HepG2 (cell line): ENCODE data around the gene PKD1L1. TPM values are rescaled to one million over a fixed set of nuclear protein-coding genes. Genes with fewer than 3 reads are reported as not detected.

Source experiments
- FOSL2 ChIP-seq: sonication (generic); formaldehyde crosslinking; IDR thresholded peaks from 2 replicates; pipeline ENCODE4 v1.4.0; 2020; ENCODE audit warnings: missing genetic modification reagents
- FOXK1 ChIP-seq: sonication (generic); formaldehyde crosslinking; IDR thresholded peaks from 2 replicates; pipeline ENCODE4 v1.4.0; 2020; ENCODE audit warnings: low read depth, missing genetic modification reagents, borderline replicate concordance
- NR2F6 ChIP-seq, 2 experiments: IDR thresholded peaks; 2 replicates each; pipeline ENCODE4 v1.6.1; 2016; ENCODE audit warnings: antibody characterized with exemption in 1 of 2, mild to moderate bottlenecking in 1 of 2
- PPARG ChIP-seq: conservative IDR thresholded peaks from 2 replicates; pipeline ENCODE4 v1.6.1; 2016; ENCODE audit warnings: missing biosample characterization, missing genetic modification reagents
- SAP130 ChIP-seq: IDR thresholded peaks from 2 replicates; pipeline ENCODE4 v1.6.1; 2016; ENCODE audit warnings: low read depth
- SMC3 ChIP-seq: IDR thresholded peaks from 2 replicates; pipeline ENCODE4 v1.6.1; 2011; ENCODE audit warnings: low read length, improper control_type of control experiment
- SSRP1 ChIP-seq: IDR thresholded peaks from 2 replicates; pipeline ENCODE4 v1.6.1; 2016; ENCODE audit warnings: control low read depth
- STAG1 ChIP-seq: sonication (generic); formaldehyde crosslinking; IDR thresholded peaks from 2 replicates; pipeline ENCODE4 v1.4.0; 2020; ENCODE audit warnings: missing genetic modification reagents
- SUZ12 ChIP-seq: fragments of 150-350 bp; IDR thresholded peaks from 2 replicates; pipeline ENCODE4 v1.6.1; 2014; ENCODE audit warnings: low read depth, low read length
- XBP1 ChIP-seq: sonication (generic); formaldehyde crosslinking; IDR thresholded peaks from 2 replicates; pipeline ENCODE4 v1.5.0; 2020; ENCODE audit warnings: missing genetic modification reagents
- ZFP1 ChIP-seq: IDR thresholded peaks from 2 replicates; pipeline ENCODE4 v1.6.1; 2016
- ZNF232 ChIP-seq: sonication (generic); formaldehyde crosslinking; IDR thresholded peaks from 2 replicates; pipeline ENCODE4 v1.4.0; 2020; ENCODE audit warnings: missing genetic modification reagents, borderline replicate concordance
- ZSCAN22 ChIP-seq: sonication (generic); formaldehyde crosslinking; IDR thresholded peaks from 2 replicates; pipeline ENCODE4 v1.4.0; 2020; ENCODE audit warnings: mild to moderate bottlenecking, missing genetic modification reagents
- polyA plus RNA-seq, 8 experiments: library from polyadenylated mRNA; depleted of rRNA in 3 of 8; stranded (reverse) in 7 of 8; unstranded in 1 of 8; fragments of >200 nt; fragmentation: Illumina TruSeq in 4 of 8; extraction: Trizol in 4 of 8; gene quantifications; 2 replicates each; pipeline versions ENCODE4 v1.2.1 to v1.2.3, GENCODE V29; 2011 to 2016; ENCODE audit warnings: low read depth in 4 of 8, missing spikeins in 1 of 8, mixed read lengths in 1 of 8; ENCODE audit not compliant: insufficient read depth in 1 of 8
- total RNA-seq, 5 experiments: library from RNA; depleted of rRNA; stranded (reverse); fragments of >200 nt; fragmentation: Illumina TruSeq; extraction: Trizol; gene quantifications; 2 replicates each; pipeline ENCODE4 v1.2.3, GENCODE V29; 2016; ENCODE audit warnings: low read depth in 1 of 5
- TF ChIP-seq, protein P1 (sequence below): sonication (generic); formaldehyde crosslinking; IDR thresholded peaks from 2 replicates; pipeline ENCODE4 v1.4.0; 2020; ENCODE audit warnings: missing genetic modification reagents, borderline replicate concordance
- TF ChIP-seq, protein P2 (sequence below): sonication (generic); formaldehyde crosslinking; conservative IDR thresholded peaks from 2 replicates; pipeline ENCODE4 v1.4.0; 2020; ENCODE audit warnings: missing genetic modification reagents
- TF ChIP-seq, protein P3 (sequence below): IDR thresholded peaks from 2 replicates; pipeline ENCODE4 v1.6.1; 2016; ENCODE audit warnings: mild to moderate bottlenecking, missing biosample characterization, missing genetic modification reagents
- TF ChIP-seq, protein P4 (sequence below): IDR thresholded peaks from 2 replicates; pipeline ENCODE4 v1.6.1; 2018; ENCODE audit warnings: missing genetic modification reagents

The PKD1L1 gene
- total and polyA plus RNA-seq, 2 of the 13 experiments (the other 11 are each of a cell fraction or from before 2014, with no cell fraction given): 0.01 TPM; not detected in 1

DNA sequence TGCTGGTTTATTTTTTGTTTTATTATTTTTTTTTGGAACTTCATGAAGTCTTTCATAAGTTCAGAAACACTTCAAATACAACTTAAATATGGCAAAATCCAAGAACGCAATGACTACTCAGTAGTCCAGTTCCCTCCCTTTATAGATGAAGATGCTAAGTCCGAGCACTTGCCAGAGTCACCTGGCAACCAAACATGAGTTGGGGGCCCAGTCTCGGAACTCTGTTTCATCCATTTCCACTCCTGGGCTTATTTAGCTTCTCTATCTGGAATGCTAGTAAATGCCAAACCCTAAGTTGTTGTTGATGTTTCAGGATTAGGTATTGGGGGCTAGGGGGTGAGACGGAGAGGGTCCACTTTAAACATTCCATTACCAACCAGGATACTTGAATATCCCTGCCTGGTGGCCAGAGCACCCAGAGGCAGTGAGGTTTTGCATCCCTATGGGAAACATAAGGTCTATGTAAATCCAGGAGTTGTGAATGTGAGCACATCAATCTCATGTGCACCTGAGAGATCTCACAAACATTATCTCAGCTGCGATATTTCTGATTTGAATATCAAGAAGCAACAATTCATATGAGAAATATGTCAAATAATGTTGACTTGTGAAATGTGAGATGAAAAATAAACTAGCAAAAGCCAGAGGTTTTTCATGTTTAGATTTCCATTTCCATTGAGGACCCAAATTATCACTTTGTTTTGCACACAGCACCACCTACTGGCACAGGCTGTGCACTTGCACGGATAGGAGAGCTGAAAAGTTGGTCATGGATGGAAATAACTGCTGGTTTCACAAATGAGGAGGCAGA lies 129.3 kb downstream of the PKD1L1 start (continued):
- TF ChIP-seq, protein P1, sequence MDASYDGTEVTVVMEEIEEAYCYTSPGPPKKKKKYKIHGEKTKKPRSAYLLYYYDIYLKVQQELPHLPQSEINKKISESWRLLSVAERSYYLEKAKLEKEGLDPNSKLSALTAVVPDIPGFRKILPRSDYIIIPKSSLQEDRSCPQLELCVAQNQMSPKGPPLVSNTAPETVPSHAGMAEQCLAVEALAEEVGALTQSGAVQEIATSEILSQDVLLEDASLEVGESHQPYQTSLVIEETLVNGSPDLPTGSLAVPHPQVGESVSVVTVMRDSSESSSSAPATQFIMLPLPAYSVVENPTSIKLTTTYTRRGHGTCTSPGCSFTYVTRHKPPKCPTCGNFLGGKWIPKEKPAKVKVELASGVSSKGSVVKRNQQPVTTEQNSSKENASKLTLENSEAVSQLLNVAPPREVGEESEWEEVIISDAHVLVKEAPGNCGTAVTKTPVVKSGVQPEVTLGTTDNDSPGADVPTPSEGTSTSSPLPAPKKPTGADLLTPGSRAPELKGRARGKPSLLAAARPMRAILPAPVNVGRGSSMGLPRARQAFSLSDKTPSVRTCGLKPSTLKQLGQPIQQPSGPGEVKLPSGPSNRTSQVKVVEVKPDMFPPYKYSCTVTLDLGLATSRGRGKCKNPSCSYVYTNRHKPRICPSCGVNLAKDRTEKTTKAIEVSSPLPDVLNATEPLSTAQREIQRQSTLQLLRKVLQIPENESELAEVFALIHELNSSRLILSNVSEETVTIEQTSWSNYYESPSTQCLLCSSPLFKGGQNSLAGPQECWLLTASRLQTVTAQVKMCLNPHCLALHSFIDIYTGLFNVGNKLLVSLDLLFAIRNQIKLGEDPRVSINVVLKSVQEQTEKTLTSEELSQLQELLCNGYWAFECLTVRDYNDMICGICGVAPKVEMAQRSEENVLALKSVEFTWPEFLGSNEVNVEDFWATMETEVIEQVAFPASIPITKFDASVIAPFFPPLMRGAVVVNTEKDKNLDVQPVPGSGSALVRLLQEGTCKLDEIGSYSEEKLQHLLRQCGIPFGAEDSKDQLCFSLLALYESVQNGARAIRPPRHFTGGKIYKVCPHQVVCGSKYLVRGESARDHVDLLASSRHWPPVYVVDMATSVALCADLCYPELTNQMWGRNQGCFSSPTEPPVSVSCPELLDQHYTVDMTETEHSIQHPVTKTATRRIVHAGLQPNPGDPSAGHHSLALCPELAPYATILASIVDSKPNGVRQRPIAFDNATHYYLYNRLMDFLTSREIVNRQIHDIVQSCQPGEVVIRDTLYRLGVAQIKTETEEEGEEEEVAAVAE (CRISPR knock-in tag): peak; percentile 34; the same call in 1 of the 2 replicates
- TF ChIP-seq SAP130 (CRISPR knock-in tag): peak; percentile 30; the same call in 1 of the 2 replicates
- TF ChIP-seq SUZ12: no peak
- TF ChIP-seq SMC3: peak; percentile 94
- TF ChIP-seq, protein P2, sequence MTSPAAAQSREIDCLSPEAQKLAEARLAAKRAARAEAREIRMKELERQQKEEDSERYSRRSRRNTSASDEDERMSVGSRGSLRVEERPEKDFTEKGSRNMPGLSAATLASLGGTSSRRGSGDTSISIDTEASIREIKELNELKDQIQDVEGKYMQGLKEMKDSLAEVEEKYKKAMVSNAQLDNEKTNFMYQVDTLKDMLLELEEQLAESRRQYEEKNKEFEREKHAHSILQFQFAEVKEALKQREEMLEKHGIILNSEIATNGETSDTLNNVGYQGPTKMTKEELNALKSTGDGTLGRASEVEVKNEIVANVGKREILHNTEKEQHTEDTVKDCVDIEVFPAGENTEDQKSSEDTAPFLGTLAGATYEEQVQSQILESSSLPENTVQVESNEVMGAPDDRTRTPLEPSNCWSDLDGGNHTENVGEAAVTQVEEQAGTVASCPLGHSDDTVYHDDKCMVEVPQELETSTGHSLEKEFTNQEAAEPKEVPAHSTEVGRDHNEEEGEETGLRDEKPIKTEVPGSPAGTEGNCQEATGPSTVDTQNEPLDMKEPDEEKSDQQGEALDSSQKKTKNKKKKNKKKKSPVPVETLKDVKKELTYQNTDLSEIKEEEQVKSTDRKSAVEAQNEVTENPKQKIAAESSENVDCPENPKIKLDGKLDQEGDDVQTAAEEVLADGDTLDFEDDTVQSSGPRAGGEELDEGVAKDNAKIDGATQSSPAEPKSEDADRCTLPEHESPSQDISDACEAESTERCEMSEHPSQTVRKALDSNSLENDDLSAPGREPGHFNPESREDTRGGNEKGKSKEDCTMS (CRISPR knock-in tag): no peak
- TF ChIP-seq XBP1 (CRISPR knock-in tag): no peak
- no peak for TF ChIP-seq ZNF232 (CRISPR knock-in tag)
- TF ChIP-seq ZFP1 (CRISPR knock-in tag): no peak
- 0 out of 2 replicates have a peak, but pooled peaks have one; percentile 43 for TF ChIP-seq PPARG (CRISPR knock-in tag)
- TF ChIP-seq, protein P3, sequence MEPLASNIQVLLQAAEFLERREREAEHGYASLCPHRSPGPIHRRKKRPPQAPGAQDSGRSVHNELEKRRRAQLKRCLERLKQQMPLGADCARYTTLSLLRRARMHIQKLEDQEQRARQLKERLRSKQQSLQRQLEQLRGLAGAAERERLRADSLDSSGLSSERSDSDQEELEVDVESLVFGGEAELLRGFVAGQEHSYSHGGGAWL (CRISPR knock-in tag): no peak
- TF ChIP-seq FOXK1 (CRISPR knock-in tag): 0 out of 2 replicates have a peak, but pooled peaks have one; percentile 31
- peak; percentile 46; the same call in 1 of the 2 replicates for TF ChIP-seq FOSL2 (CRISPR knock-in tag)
- 0 out of 2 replicates have a peak, but pooled peaks have one; percentile 3 for TF ChIP-seq NR2F6 (IDR thresholded peaks at IDR 0.05)
- no peak for TF ChIP-seq NR2F6 (CRISPR knock-in tag; IDR thresholded peaks at IDR 0.05)
- TF ChIP-seq STAG1: peak; percentile 98
- TF ChIP-seq, protein P4, sequence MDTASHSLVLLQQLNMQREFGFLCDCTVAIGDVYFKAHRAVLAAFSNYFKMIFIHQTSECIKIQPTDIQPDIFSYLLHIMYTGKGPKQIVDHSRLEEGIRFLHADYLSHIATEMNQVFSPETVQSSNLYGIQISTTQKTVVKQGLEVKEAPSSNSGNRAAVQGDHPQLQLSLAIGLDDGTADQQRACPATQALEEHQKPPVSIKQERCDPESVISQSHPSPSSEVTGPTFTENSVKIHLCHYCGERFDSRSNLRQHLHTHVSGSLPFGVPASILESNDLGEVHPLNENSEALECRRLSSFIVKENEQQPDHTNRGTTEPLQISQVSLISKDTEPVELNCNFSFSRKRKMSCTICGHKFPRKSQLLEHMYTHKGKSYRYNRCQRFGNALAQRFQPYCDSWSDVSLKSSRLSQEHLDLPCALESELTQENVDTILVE (CRISPR knock-in tag): peak; percentile 51; the same call in 1 of the 2 replicates
- 0 out of 2 replicates have a peak, but pooled peaks have one; percentile 62 for TF ChIP-seq SSRP1 (CRISPR knock-in tag)
- no peak for TF ChIP-seq ZSCAN22 (CRISPR knock-in tag)
